SH-SY5Y (cell line): ENCODE data around the gene PTPN3.

Experiments
- GATA2 ChIP-seq: IDR thresholded peaks from 2 replicates; pipeline ENCODE4 v1.6.1; 2011; ENCODE audit warnings: mild to moderate bottlenecking, low read depth, low read length
- GATA3 ChIP-seq: IDR thresholded peaks from 2 replicates; pipeline ENCODE4 v1.6.1; 2011; ENCODE audit warnings: low read depth, mild to moderate bottlenecking, low read length, moderate library complexity

DNA sequence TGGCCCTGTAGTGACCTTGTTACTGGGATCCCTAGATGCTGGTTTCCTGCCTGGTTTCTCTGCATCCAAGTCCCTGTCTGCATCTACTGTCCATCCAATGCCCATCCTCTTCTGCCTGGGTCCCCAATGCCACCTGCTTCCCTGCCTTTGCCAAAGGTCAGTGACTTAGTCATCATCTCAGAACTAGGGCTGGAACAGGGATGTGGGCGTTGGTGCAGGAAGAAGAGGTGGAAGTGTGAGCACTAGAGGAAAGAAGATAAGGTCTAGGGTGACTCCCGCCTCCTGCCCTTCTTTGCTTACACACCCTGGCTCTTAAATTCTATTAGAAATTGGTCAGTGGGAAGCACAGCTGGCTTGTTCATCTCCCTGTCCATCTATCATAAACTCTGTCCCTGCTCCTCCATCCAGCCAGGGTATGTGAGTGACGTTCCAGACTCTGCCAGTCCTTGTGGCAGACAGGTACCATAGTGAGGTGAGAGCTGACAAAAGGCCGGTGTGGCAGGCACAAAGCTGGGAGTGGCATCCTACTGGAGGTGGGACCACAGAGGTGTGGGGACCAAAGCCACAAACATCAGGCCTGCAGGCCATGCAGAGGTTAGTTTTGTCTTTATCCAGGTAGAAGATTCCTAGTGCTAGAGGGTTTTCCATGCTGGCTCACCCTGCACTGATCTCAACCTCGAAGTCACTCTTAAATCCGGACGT lies 9.2 kb downstream of the PTPN3 start:
- TF ChIP-seq GATA3, result no peak
- TF ChIP-seq GATA2, result no peak
